A549 (cell line): ENCODE results near the gene ADAM29. TPM values are rescaled to one million over a fixed set of nuclear protein-coding genes. Genes with fewer than 3 reads are reported as not detected.

Source experiments
- ATAC-seq, 2 experiments: fragments of 200-7000 bp in 1 of 2; fragments of >200 bp in 1 of 2; cut with Nextera tagmentation in 1 of 2; cut with Tn5 transposase in 1 of 2; 3 replicates each; pipeline versions ENCODE4 v1.8.0 to v1.9.1; 2018 to 2020; ENCODE audit warnings: mild to moderate bottlenecking in 1 of 2, moderate library complexity in 1 of 2
- CTCF ChIA-PET: fragments of 300-600 bp; sonication (Branson Sonifier 250); formaldehyde crosslinking; extraction: SDS; loops from one replicate; lab custom pipeline; 2021; ENCODE audit warnings: antibody characterized with exemption, inconsistent platforms; lab: Yijun Ruan, JAX
- POLR2A ChIA-PET: fragments of 350-600 bp; formaldehyde crosslinking; extraction: SDS; loops from one replicate; lab custom pipeline; 2021; ENCODE audit warnings: antibody characterized with exemption, inconsistent platforms; lab: Yijun Ruan, JAX
- DNase-seq, 2 experiments: peaks; one replicate each; pipeline versions ENCODE4 v3.0.0 to v3.0.0-alpha.2; 2011 to 2016; ENCODE audit warnings: low read depth in 1 of 2, low spot score in 1 of 2
- FAIRE-seq: peaks from 2 replicates; lab custom pipeline; 2011; peaks lifted over from hg19 to GRCh38; lab: Jason Lieb, UNC
- H3K27ac ChIP-seq, 2 experiments: fragments of >200 bp; sonication (Bioruptor Twin); formaldehyde crosslinking; 3 replicates each; pipeline ENCODE4 v1.5.1; 2016 to 2017
- H3K4me1 ChIP-seq: fragments of >200 bp; sonication (Bioruptor Twin); formaldehyde crosslinking; 3 replicates; pipeline ENCODE4 v1.6.1; 2016
- H3K4me2 ChIP-seq: fragments of >200 bp; sonication (Bioruptor Twin); formaldehyde crosslinking; 3 replicates; pipeline ENCODE4 v1.6.1; 2016
- H3K4me3 ChIP-seq: fragments of >200 bp; sonication (Bioruptor Twin); formaldehyde crosslinking; 3 replicates; pipeline ENCODE4 v1.5.1; 2016
- H3K9me3 ChIP-seq: fragments of >200 bp; sonication (Bioruptor Twin); formaldehyde crosslinking; 3 replicates; pipeline ENCODE4 v1.6.1; 2016
- CEBPB ChIP-seq, 2 experiments: fragments of >200 bp in 1 of 2; sonication (Bioruptor Twin) in 1 of 2; formaldehyde crosslinking in 1 of 2; IDR thresholded peaks; 2 replicates each; pipeline ENCODE4 v1.6.1; 2012 to 2016
- CHD4 ChIP-seq: fragments of 200-600 bp; sonication (generic); IDR thresholded peaks from 2 replicates; pipeline ENCODE4 v1.6.1; 2016; ENCODE audit warnings: antibody characterized with exemption, mild to moderate bottlenecking, borderline replicate concordance
- CTCF ChIP-seq: fragments of >200 bp; sonication (Bioruptor Twin); formaldehyde crosslinking; IDR thresholded peaks from 3 replicates; pipeline ENCODE4 v1.5.1; 2016
- ESRRA ChIP-seq: fragments of 150-350 bp; IDR thresholded peaks from 2 replicates; pipeline ENCODE4 v1.6.1; 2014; ENCODE audit warnings: mild to moderate bottlenecking, low read length, borderline replicate concordance
- HDAC2 ChIP-seq: fragments of 200-600 bp; sonication (generic); IDR thresholded peaks from 2 replicates; pipeline ENCODE4 v1.6.1; 2016
- HMGXB4 ChIP-seq: fragments of 250-450 bp; sonication (Bioruptor Pico); IDR thresholded peaks from 2 replicates; pipeline ENCODE4 v1.5.0; 2021; ENCODE audit warnings: mild to moderate bottlenecking, moderate library complexity, borderline replicate concordance
- HOXA7 ChIP-seq: fragments of 250-450 bp; sonication (Bioruptor Pico); IDR thresholded peaks from 2 replicates; pipeline ENCODE4 v1.5.0; 2020; ENCODE audit warnings: mild to moderate bottlenecking, moderate library complexity
- KDM1A ChIP-seq: fragments of 200-600 bp; sonication (generic); IDR thresholded peaks from 2 replicates; pipeline ENCODE4 v1.6.1; 2016; ENCODE audit warnings: low read depth, mild to moderate bottlenecking
- KDM5A ChIP-seq: fragments of 200-600 bp; sonication (generic); IDR thresholded peaks from 2 replicates; pipeline ENCODE4 v1.6.1; 2016; ENCODE audit warnings: antibody characterized with exemption, mild to moderate bottlenecking
- MAFK ChIP-seq: fragments of 450-650 bp; IDR thresholded peaks from 2 replicates; pipeline ENCODE4 v1.6.1; 2014; ENCODE audit not compliant: partially characterized antibody
- NPAS2 ChIP-seq: fragments of 250-450 bp; sonication (Bioruptor Pico); IDR thresholded peaks from 2 replicates; pipeline ENCODE4 v1.8.0; 2022; ENCODE audit warnings: mild to moderate bottlenecking, moderate library complexity, borderline replicate concordance
- PBX3 ChIP-seq: IDR thresholded peaks from 2 replicates; pipeline ENCODE4 v1.6.1; 2012
- PHF8 ChIP-seq: fragments of 200-600 bp; sonication (generic); IDR thresholded peaks from 2 replicates; pipeline ENCODE4 v1.6.1; 2016; ENCODE audit warnings: low read depth, mild to moderate bottlenecking, antibody characterized with exemption, moderate library complexity, borderline replicate concordance
- POLR2A ChIP-seq: IDR thresholded peaks from 2 replicates; pipeline ENCODE4 v1.6.1; 2012; ENCODE audit warnings: mild to moderate bottlenecking, low read length
- RFX5 ChIP-seq: fragments of 450-650 bp; IDR thresholded peaks from 2 replicates; pipeline ENCODE4 v1.7.1; 2014; ENCODE audit warnings: antibody characterized with exemption, mild to moderate bottlenecking, moderate library complexity
- TFCP2L1 ChIP-seq: fragments of 250-450 bp; sonication (Bioruptor Pico); IDR thresholded peaks from 2 replicates; pipeline ENCODE4 v1.5.0; 2021; ENCODE audit warnings: mild to moderate bottlenecking
- ZFP36 ChIP-seq: fragments of 450-650 bp; IDR thresholded peaks from 2 replicates; pipeline ENCODE4 v1.6.1; 2014; ENCODE audit warnings: borderline replicate concordance; ENCODE audit not compliant: partially characterized antibody
- WGBS: methylation state at CpG from one replicate; pipeline ENCODE4 v1.1.6; 2017; ENCODE audit errors: missing lambda C conversion rate; 5-methylcytosine and 5-hydroxymethylcytosine counted together
- polyA plus RNA-seq, 4 experiments: library from polyadenylated mRNA; depleted of rRNA in 3 of 4; stranded (reverse); fragments of >200 nt; fragmentation: RNase III in 1 of 4; extraction: RNeasy Plus Mini Kit Qiagen cat#74134 plus additional on column Dnase treatment in 1 of 4; gene quantifications; 2 replicates in 3 of 4; 3 replicates in 1 of 4; pipeline ENCODE4 v1.2.3, GENCODE V29; 2011 to 2017
- TF ChIP-seq, protein P1 (sequence below): fragments of >200 bp; sonication (Bioruptor Twin); formaldehyde crosslinking; IDR thresholded peaks from 2 replicates; pipeline ENCODE4 v1.6.1; 2016

The ADAM29 gene
- polyA plus RNA-seq, 2 of the 4 experiments (the other 2 are of a cell fraction) = not detected

GRCh38 chr4:174912919-174913543 lies 5.1 kb upstream of the ADAM29 start:
- POLR2A ChIA-PET = no interaction called here
- WGBS = 24% methylated on average over 3 of the region's 3 CpGs
- no peak overlapping the region for H3K4me3 ChIP-seq
- no peaks in the 10 kb centered on the region for H3K9me3 ChIP-seq
- no peak for ATAC-seq
- no peak overlapping the region for H3K4me2 ChIP-seq
- CTCF ChIA-PET = no interaction called here
- no peaks in the 10 kb centered on the region for H3K4me1 ChIP-seq
- H3K27ac ChIP-seq = no peak overlapping the region
- TF ChIP-seq MAFK = peak; percentile 49
- no peak for TF ChIP-seq KDM1A
- TF ChIP-seq, all 56 proteins: peak for 1
- DNase-seq (no peak), FAIRE-seq (no peak)

DNA sequence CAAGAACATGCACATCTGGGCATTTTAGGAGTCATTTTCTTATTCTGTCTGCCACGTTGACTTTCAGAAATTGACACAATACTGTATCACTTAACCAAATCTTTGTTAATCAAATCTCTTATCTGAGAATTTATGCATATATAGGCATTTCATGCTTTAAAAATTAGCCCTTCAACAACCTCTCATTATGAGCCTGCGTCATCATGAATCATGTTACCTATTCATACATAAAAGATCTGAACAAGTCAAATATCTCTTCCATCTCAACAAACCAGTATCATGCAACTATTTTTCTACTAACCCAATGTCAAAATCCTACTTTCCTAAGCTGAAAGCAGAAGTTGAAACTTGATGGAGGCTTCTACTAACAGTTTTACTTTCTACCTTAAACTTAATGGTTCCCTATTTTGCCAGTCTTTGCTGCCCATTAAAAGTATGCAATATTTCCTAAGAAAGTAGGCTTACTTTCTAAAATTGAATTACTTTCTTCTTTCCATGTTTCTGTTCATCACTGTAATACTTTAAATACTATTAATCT lies 1.8 kb downstream of the ADAM29 start:
- FAIRE-seq (no peak), ATAC-seq (no peak), DNase-seq (no peak)
- ChIA-PET POLR2A (no interaction called here), CTCF (no interaction called here)
- TF ChIP-seq CHD4 = no peak
- no peak for TF ChIP-seq CTCF
- TF ChIP-seq, protein P1, sequence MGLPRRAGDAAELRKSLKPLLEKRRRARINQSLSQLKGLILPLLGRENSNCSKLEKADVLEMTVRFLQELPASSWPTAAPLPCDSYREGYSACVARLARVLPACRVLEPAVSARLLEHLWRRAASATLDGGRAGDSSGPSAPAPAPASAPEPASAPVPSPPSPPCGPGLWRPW = no peak
- no peak for TF ChIP-seq PHF8
- no peak for TF ChIP-seq HDAC2
- TF ChIP-seq RFX5 = no peak
- no peak for TF ChIP-seq HOXA7
- TF ChIP-seq HMGXB4 (CRISPR knock-in tag) = no peak
- no peak for TF ChIP-seq POLR2A
- no peak for TF ChIP-seq TFCP2L1
- TF ChIP-seq ZFP36 = no peak
- no peak for TF ChIP-seq CEBPB (IDR thresholded peaks at IDR 0.05)
- no peak for TF ChIP-seq PBX3
- TF ChIP-seq ESRRA = no peak
- TF ChIP-seq KDM1A = no peak
- no peak for TF ChIP-seq NPAS2 (CRISPR knock-in tag)
- WGBS = 33% methylated on average over 2 of the region's 2 CpGs
- Histone ChIP-seq H3K4me3 (no peak overlapping the region), H3K9me3 (no peaks in the 10 kb centered on the region), H3K4me1 (no peaks in the 10 kb centered on the region), H3K4me2 (no peak overlapping the region), H3K27ac (no peak overlapping the region)

GRCh38 chr4:174926958-174927357 lies 8.8 kb downstream of the ADAM29 start:
- no peak overlapping the region for H3K4me2 ChIP-seq
- H3K4me1 ChIP-seq = no peaks in the 10 kb centered on the region
- no peak overlapping the region for H3K4me3 ChIP-seq
- ChIA-PET CTCF (no interaction called here), POLR2A (no interaction called here)
- FAIRE-seq (no peak), DNase-seq (no peak), ATAC-seq (no peak)
- no peak for TF ChIP-seq KDM5A
- no peak overlapping the region for H3K27ac ChIP-seq
- no peaks in the 10 kb centered on the region for H3K9me3 ChIP-seq
- WGBS = 77% methylated on average over 3 of the region's 3 CpGs
